NB4 (cell line): ENCODE results near the gene ASTN1.

Source experiments
- DNase-seq: peaks from one replicate; pipeline ENCODE4 v3.0.0; 2010; ENCODE audit warnings: low read depth
- H3K4me3 ChIP-seq: one replicate; pipeline ENCODE4 v1.5.1; 2011; ENCODE audit warnings: mild to moderate bottlenecking, low read depth, low read length, moderate library complexity
- CTCF ChIP-seq: IDR thresholded peaks from one replicate; pipeline ENCODE4 v1.5.1; 2012; ENCODE audit warnings: low read depth, low read length
- MAX ChIP-seq: IDR thresholded peaks from 2 replicates; pipeline ENCODE4 v1.6.1; 2011; ENCODE audit warnings: low read depth, low read length
- MYC ChIP-seq: IDR thresholded peaks from 2 replicates; pipeline ENCODE4 v1.6.1; 2011; ENCODE audit warnings: low read depth, low read length
- POLR2A ChIP-seq: IDR thresholded peaks from 2 replicates; pipeline ENCODE4 v1.6.1; 2011; ENCODE audit warnings: mild to moderate bottlenecking; ENCODE audit not compliant: insufficient read length; ENCODE audit errors: extremely low read depth

ASTN1 gene

GRCh38 chr1:177017287-177017852, 147.1 kb downstream of the ASTN1 start:
- H3K4me3 ChIP-seq = no peak overlapping the region
- no peak for DNase-seq
- no peak for TF ChIP-seq POLR2A
- TF ChIP-seq MYC = no peak
- no peak for TF ChIP-seq CTCF
- no peak for TF ChIP-seq MAX

DNA sequence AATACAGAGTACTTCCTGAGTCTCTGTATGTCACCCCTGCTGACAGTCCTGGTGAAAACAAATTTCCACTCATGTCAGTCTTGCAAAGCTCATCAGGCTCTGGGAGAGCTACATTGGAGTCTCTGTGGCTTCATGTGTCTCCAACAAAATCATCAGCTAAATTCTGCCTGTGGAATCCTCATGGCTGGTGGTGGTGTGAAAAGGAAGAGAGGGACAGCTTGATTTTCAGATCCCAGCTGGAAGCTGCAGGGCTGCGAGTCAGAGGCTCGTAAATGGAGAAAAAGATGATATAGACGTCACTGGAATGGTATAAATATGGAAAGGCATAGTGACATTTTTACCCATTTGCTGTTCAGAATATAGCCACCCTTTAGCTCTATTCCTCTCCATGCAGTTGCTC, 150.2 kb downstream of the ASTN1 start:
- no peak overlapping the region for H3K4me3 ChIP-seq
- TF ChIP-seq MAX (no peak), POLR2A (no peak), MYC (no peak), CTCF (no peak)
- DNase-seq = no peak

- no peak overlapping the region for H3K4me3 ChIP-seq
- no peak for DNase-seq
- no peak for TF ChIP-seq MYC
- no peak for TF ChIP-seq POLR2A
- no peak for TF ChIP-seq CTCF
- no peak for TF ChIP-seq MAX
Observed at GRCh38 chr1:177012342-177012925, 152.1 kb downstream of the ASTN1 start.

DNA sequence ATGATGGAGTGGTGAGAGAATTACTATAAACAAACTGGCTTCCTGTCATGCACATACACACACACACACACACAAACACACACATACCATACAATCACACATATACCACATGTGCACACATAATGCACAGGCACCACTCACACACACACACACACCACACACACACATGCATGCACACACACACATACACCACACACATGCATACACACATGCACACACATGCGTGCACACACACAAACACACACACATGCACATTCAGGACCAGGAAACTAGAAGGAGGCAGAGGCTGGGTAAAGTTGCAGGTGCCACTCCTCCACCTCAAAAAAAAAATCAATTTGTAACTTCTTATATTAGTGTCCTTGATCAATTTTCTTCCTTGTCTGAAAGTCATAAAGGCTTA, 153.0 kb downstream of the ASTN1 start:
- no peak overlapping the region for H3K4me3 ChIP-seq
- no peak for DNase-seq
- no peak for TF ChIP-seq CTCF

- H3K4me3 ChIP-seq = no peak overlapping the region
- DNase-seq = no peak
- TF ChIP-seq CTCF (no peak), POLR2A (no peak), MAX (no peak), MYC (no peak)
Observed at GRCh38 chr1:177010211-177010825, 154.2 kb downstream of the ASTN1 start.

- no peak overlapping the region for H3K4me3 ChIP-seq
- no peak for DNase-seq
- TF ChIP-seq MYC (no peak), MAX (no peak), POLR2A (no peak), CTCF (no peak)
Observed at GRCh38 chr1:177008653-177009052, 155.9 kb downstream of the ASTN1 start.
